K562 (cell line): ENCODE results near the gene WNT11. TPM values are rescaled to one million over a fixed set of nuclear protein-coding genes. Genes with fewer than 3 reads are reported as not detected.

Source experiments
- ATAC-seq: fragments of 200-7000 bp; cut with Tn5 transposase; 3 replicates; pipeline ENCODE4 v1.9.1; 2020; ENCODE audit warnings: moderate library complexity
- BruUV-seq: library from RNA; stranded (reverse); fragments of 400-500 nt; replicated peaks from 2 replicates; lab custom pipeline; 2021; lab: Mats Ljungman, UMichigan
- CTCF ChIA-PET: fragments of 300-600 bp; formaldehyde crosslinking; extraction: SDS; loops from one replicate; lab custom pipeline; 2021; ENCODE audit warnings: low intra/inter-chr PET ratio; lab: Yijun Ruan, JAX
- POLR2A ChIA-PET: fragments of 300-600, 350-650 bp; sonication (Branson Sonifier 250); formaldehyde crosslinking; extraction: SDS; loops from one replicate; lab custom pipeline; 2021; ENCODE audit warnings: antibody characterized with exemption, inconsistent platforms; lab: Yijun Ruan, JAX
- DNase-seq, 4 experiments: peaks; one replicate each; pipeline versions ENCODE4 v3.0.0 to v3.0.0-alpha.2; 2011 to 2018; ENCODE audit warnings: low spot score in 3 of 4, mixed read lengths in 3 of 4; ENCODE audit errors: extremely low read depth in 1 of 4
- FAIRE-seq: peaks from 2 replicates; lab custom pipeline; 2011; peaks lifted over from hg19 to GRCh38; lab: Jason Lieb, UNC
- H2AFZ ChIP-seq: 2 replicates; pipeline ENCODE4 v1.6.0; 2011; ENCODE audit warnings: low read depth, low read length, control low read depth, inconsistent platforms
- H3K27ac ChIP-seq: fragments of 200-600 bp; 3 replicates; pipeline ENCODE4 v1.8.0; 2011; ENCODE audit warnings: low read depth, mild to moderate bottlenecking, control low read depth, inconsistent platforms, low read length, moderate library complexity, mixed read lengths; ENCODE audit errors: extremely low read depth
- H3K27me3 ChIP-seq, 2 experiments: fragments of 300-600 bp in 1 of 2; 2 replicates in 1 of 2; 3 replicates in 1 of 2; pipeline versions ENCODE4 v1.6.0 to v1.8.0; 2011; ENCODE audit warnings: inconsistent platforms in 2 of 2, low read length in 2 of 2, mild to moderate bottlenecking in 1 of 2, mixed read lengths in 1 of 2, moderate library complexity in 1 of 2; ENCODE audit not compliant: control insufficient read depth in 2 of 2, insufficient read depth in 2 of 2
- H3K36me3 ChIP-seq: fragments of 300-600 bp; 3 replicates; pipeline ENCODE4 v1.8.0; 2011; ENCODE audit warnings: mild to moderate bottlenecking, low read length, inconsistent platforms; ENCODE audit not compliant: control insufficient read depth, insufficient read depth
- H3K4me1 ChIP-seq, 2 experiments: fragments of 200-600 bp in 1 of 2; replicated peaks in 1 of 2; 2 replicates in 1 of 2; 3 replicates in 1 of 2; pipeline versions ENCODE4 v1.5.1 to v1.8.0; 2011; ENCODE audit warnings: inconsistent platforms in 2 of 2, low read length in 2 of 2, mild to moderate bottlenecking in 1 of 2, mixed read lengths in 1 of 2, moderate library complexity in 1 of 2; ENCODE audit not compliant: control insufficient read depth in 2 of 2, insufficient read depth in 2 of 2
- H3K4me2 ChIP-seq: 2 replicates; pipeline ENCODE4 v1.6.1; 2011; ENCODE audit warnings: low read length, control low read depth, inconsistent platforms, mixed read lengths; ENCODE audit not compliant: insufficient read depth
- H3K4me3 ChIP-seq: fragments of 200-600 bp; sonication (generic), shearing (Covaris generic); 2 replicates; pipeline ENCODE4 v1.5.1; 2016; ENCODE audit warnings: control low read depth, inconsistent platforms
- H3K79me2 ChIP-seq: fragments of 200-600 bp; 3 replicates; pipeline ENCODE4 v1.8.0; 2011; ENCODE audit warnings: low read length, inconsistent platforms; ENCODE audit not compliant: control insufficient read depth, insufficient read depth
- H3K9ac ChIP-seq, 2 experiments: 2 replicates each; pipeline versions ENCODE4 v1.6.0 to v1.6.1; 2011; ENCODE audit warnings: low read depth in 2 of 2, low read length in 2 of 2, control low read depth in 1 of 2, inconsistent platforms in 1 of 2, mild to moderate bottlenecking in 1 of 2, mixed read lengths in 1 of 2; ENCODE audit not compliant: insufficient read depth in 1 of 2
- H3K9me1 ChIP-seq: one replicate; pipeline ENCODE4 v1.6.0; 2011; ENCODE audit warnings: inconsistent platforms, mild to moderate bottlenecking, low read length, moderate library complexity; ENCODE audit not compliant: control insufficient read depth, insufficient read depth
- H3K9me3 ChIP-seq: replicated peaks from 2 replicates; pipeline ENCODE4 v1.5.1; 2011; ENCODE audit warnings: low read depth, low read length, inconsistent platforms; ENCODE audit not compliant: control insufficient read depth, insufficient read depth
- H4K20me1 ChIP-seq: replicated peaks from 2 replicates; pipeline ENCODE4 v1.6.1; 2011; ENCODE audit warnings: low read length, inconsistent platforms, mixed read lengths; ENCODE audit not compliant: control insufficient read depth, insufficient read depth
- ADNP ChIP-seq: fragments of 200-800 bp; sonication (Bioruptor generic); IDR thresholded peaks from 2 replicates; pipeline ENCODE4 v1.6.1; 2016; ENCODE audit warnings: missing genetic modification characterization, missing compliant biosample characterization
- CREM ChIP-seq: IDR thresholded peaks from 2 replicates; pipeline ENCODE4 v1.6.1; 2014; ENCODE audit warnings: antibody characterized with exemption, low read depth
- FOXK2 ChIP-seq, 2 experiments: fragments of 450-650 bp; IDR thresholded peaks in 1 of 2; conservative IDR thresholded peaks in 1 of 2; 2 replicates each; pipeline ENCODE4 v1.6.1; 2016; ENCODE audit warnings: low read depth in 2 of 2, mild to moderate bottlenecking in 1 of 2
- JUND ChIP-seq, 2 experiments: IDR thresholded peaks; 2 replicates in 1 of 2; 3 replicates in 1 of 2; pipeline ENCODE4 v1.6.1; 2011; ENCODE audit warnings: borderline replicate concordance in 2 of 2, low read depth in 2 of 2, low read length in 2 of 2, improper control_type of control experiment in 1 of 2, missing biosample characterization in 1 of 2, missing genetic modification characterization in 1 of 2, missing genetic modification reagents in 1 of 2
- MCM5 ChIP-seq: fragments of 450-650 bp; IDR thresholded peaks from 2 replicates; pipeline ENCODE4 v1.6.1; 2016; ENCODE audit warnings: low read depth
- MTA1 ChIP-seq: fragments of 450-650 bp; IDR thresholded peaks from 2 replicates; pipeline ENCODE4 v1.6.1; 2017; ENCODE audit warnings: borderline replicate concordance
- PPARD ChIP-seq: fragments of 250-450 bp; sonication (Bioruptor Pico); IDR thresholded peaks from 2 replicates; pipeline ENCODE4 v1.8.0; 2022; ENCODE audit warnings: inconsistent platforms, mild to moderate bottlenecking, moderate library complexity
- RFX7 ChIP-seq: fragments of 250-450 bp; sonication (Bioruptor Pico); IDR thresholded peaks from 2 replicates; pipeline ENCODE4 v1.5.1; 2021; ENCODE audit warnings: mild to moderate bottlenecking
- SMAD3 ChIP-seq: fragments of 450-650 bp; formaldehyde crosslinking; conservative IDR thresholded peaks from 2 replicates; pipeline ENCODE4 v1.4.0; 2020; ENCODE audit warnings: mild to moderate bottlenecking
- SMAD4 ChIP-seq: fragments of 250-450 bp; sonication (Bioruptor Pico); conservative IDR thresholded peaks from 2 replicates; pipeline ENCODE4 v1.8.0; 2021; ENCODE audit warnings: inconsistent platforms, mild to moderate bottlenecking, moderate library complexity
- TCF7L2 ChIP-seq: fragments of 150-350 bp; IDR thresholded peaks from 2 replicates; pipeline ENCODE4 v1.6.1; 2016; ENCODE audit warnings: low read depth, mild to moderate bottlenecking, low read length, moderate library complexity
- TGIF2 ChIP-seq: sonication (generic); formaldehyde crosslinking; IDR thresholded peaks from 2 replicates; pipeline ENCODE4 v1.8.1; 2022; ENCODE audit warnings: mild to moderate bottlenecking, missing genetic modification reagents, moderate library complexity
- THAP7 ChIP-seq: fragments of 250-450 bp; sonication (Bioruptor Pico); IDR thresholded peaks from 2 replicates; pipeline ENCODE4 v1.5.0; 2021
- ZBED1 ChIP-seq: IDR thresholded peaks from 2 replicates; pipeline ENCODE4 v1.6.1; 2014
- ZBTB33 ChIP-seq: sonication (generic); formaldehyde crosslinking; IDR thresholded peaks from 2 replicates; pipeline ENCODE4 v1.8.1; 2023; ENCODE audit warnings: mild to moderate bottlenecking, missing genetic modification reagents
- ZNF224 ChIP-seq: sonication (generic); formaldehyde crosslinking; IDR thresholded peaks from 2 replicates; pipeline ENCODE4 v1.8.0; 2022; ENCODE audit warnings: mild to moderate bottlenecking, missing genetic modification reagents
- ZNF76 ChIP-seq: fragments of 250-450 bp; sonication (Bioruptor Pico); IDR thresholded peaks from 2 replicates; pipeline ENCODE4 v1.4.0; 2020; ENCODE audit warnings: mild to moderate bottlenecking, moderate library complexity, borderline replicate concordance
- WGBS: fragments of 100-300 bp; shearing (Covaris generic); methylation state at CpG from one replicate; pipeline ENCODE4 v1.1.6; 2016; ENCODE audit warnings: low coverage, mixed read lengths; ENCODE audit not compliant: insufficient coverage; ENCODE audit errors: missing lambda C conversion rate; 5-methylcytosine and 5-hydroxymethylcytosine counted together
- in situ Hi-C: fragments of 300-500 bp; cut with MboI; formaldehyde crosslinking; loops from 4 replicates; pipeline ENCODE4 v1.15.0; 2018; ENCODE audit warnings: inconsistent platforms, mixed read lengths
- intact Hi-C: fragments of 100-400 bp; cut with micrococcal nuclease; formaldehyde crosslinking; loops from 2 replicates; pipeline ENCODE4 v1.14.2; 2022
- polyA plus RNA-seq, 8 experiments: library from polyadenylated mRNA; depleted of rRNA in 4 of 8; stranded (reverse) in 5 of 8; unstranded in 3 of 8; fragments of >200 nt; fragmentation: Nextera tagmentation in 2 of 8; fragmentation: Illumina TruSeq in 1 of 8; extraction: Ambion mirVana in 2 of 8; extraction: Trizol in 1 of 8; gene quantifications; 2 replicates each; pipeline versions ENCODE4 v1.2.1 to v1.2.3, GENCODE V29; 2011 to 2014; ENCODE audit warnings: inconsistent platforms in 1 of 8, missing spikeins in 1 of 8
- total RNA-seq, 7 experiments: library from RNA; depleted of rRNA in 6 of 7; stranded (reverse); fragments of >200 nt in 6 of 7; fragmentation: Illumina TruSeq in 2 of 7; extraction: Trizol in 2 of 7; gene quantifications; 2 replicates each; pipeline versions ENCODE4 v1.2.1 to v1.2.3, GENCODE V29; 2011 to 2021; ENCODE audit warnings: low replicate concordance in 1 of 7
- TF ChIP-seq, protein P1 (sequence below): IDR thresholded peaks from 3 replicates; pipeline ENCODE4 v1.6.1; 2011; ENCODE audit warnings: borderline replicate concordance, mild to moderate bottlenecking; ENCODE audit not compliant: insufficient read length, insufficient read depth

The WNT11 gene
- total and polyA plus RNA-seq, 9 of the 15 experiments (the other 6 are each of a cell fraction or from before 2014, with no cell fraction given), result 0.03 to 0.20 (median 0.09) TPM; not detected in 4

GRCh38 chr11:76196849-76197248 lies 9.5 kb downstream of the WNT11 start:
- ChIA-PET POLR2A (interaction anchor here (0.8 kb wide), 1 partner anchor 10 kb away, joined by 3 read pairs; no protein-coding TSS in a partner anchor), CTCF (no interaction called here)
- intact Hi-C loops (no loop called here), in situ Hi-C loops (loop anchor here (5.0 kb wide), 1 partner anchor 120 kb away; no protein-coding TSS in a partner anchor)
- no TSS peak for BruUV-seq
- 24% methylated on average over 3 of the region's 3 CpGs for WGBS
- H3K4me1 ChIP-seq, result peaks cover 0 to 26% of the 10 kb centered on the region in 2 experiments; a peak in 2 of 5 replicates
- H3K36me3 ChIP-seq, result no peaks in the 10 kb centered on the region
- no peaks in the 10 kb centered on the region for H3K9me3 ChIP-seq
- H3K4me2 ChIP-seq, result no peak overlapping the region
- no peaks in the 10 kb centered on the region for H4K20me1 ChIP-seq
- no peaks in the 10 kb centered on the region for H3K79me2 ChIP-seq
- H3K9me1 ChIP-seq, result no peaks in the 10 kb centered on the region
- no peak overlapping the region for H3K27ac ChIP-seq
- no peak overlapping the region for H2AFZ ChIP-seq
- ATAC-seq (no peak), FAIRE-seq (no peak), DNase-seq (no peak)
- H3K4me3 ChIP-seq, result no peak overlapping the region
- peaks cover 3 to 52% of the 10 kb centered on the region in 2 experiments; a peak in 3 of 5 replicates for H3K27me3 ChIP-seq
- TF ChIP-seq THAP7 (no peak), ZNF224 (CRISPR knock-in tag) (no peak), FOXK2 (conservative IDR thresholded peaks at IDR 0.05 in 1 of 2, IDR thresholded peaks at IDR 0.05 in 1 of 2; ENCODE audit: low read depth in 2 of 2) (no peak), CREM (no peak), TGIF2 (CRISPR knock-in tag) (no peak), SMAD3 (CRISPR knock-in tag) (no peak), MTA1 (no peak), ZBED1 (no peak), ZNF76 (CRISPR knock-in tag) (no peak), JUND (IDR thresholded peaks at IDR 0.05; ENCODE audit: borderline replicate concordance, low read depth, low read length) (no peak), JUND (tag; IDR thresholded peaks at IDR 0.05; ENCODE audit: borderline replicate concordance, low read depth, low read length) (no peak), TCF7L2 (no peak), RFX7 (no peak), ADNP (tag) (no peak), ZBTB33 (CRISPR knock-in tag) (no peak), PPARD (CRISPR knock-in tag) (no peak), MCM5 (no peak), SMAD4 (CRISPR knock-in tag) (no peak)
- TF ChIP-seq, protein P1, sequence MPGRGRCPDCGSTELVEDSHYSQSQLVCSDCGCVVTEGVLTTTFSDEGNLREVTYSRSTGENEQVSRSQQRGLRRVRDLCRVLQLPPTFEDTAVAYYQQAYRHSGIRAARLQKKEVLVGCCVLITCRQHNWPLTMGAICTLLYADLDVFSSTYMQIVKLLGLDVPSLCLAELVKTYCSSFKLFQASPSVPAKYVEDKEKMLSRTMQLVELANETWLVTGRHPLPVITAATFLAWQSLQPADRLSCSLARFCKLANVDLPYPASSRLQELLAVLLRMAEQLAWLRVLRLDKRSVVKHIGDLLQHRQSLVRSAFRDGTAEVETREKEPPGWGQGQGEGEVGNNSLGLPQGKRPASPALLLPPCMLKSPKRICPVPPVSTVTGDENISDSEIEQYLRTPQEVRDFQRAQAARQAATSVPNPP, result no peak
- no peak overlapping the region for H3K9ac ChIP-seq
